SK-N-SH (cell line): ENCODE results near the gene CYP27A1. TPM values are rescaled to one million over a fixed set of nuclear protein-coding genes. Genes with fewer than 3 reads are reported as not detected.
"Not testable (repeated sequence)": the region's sequence is repeated elsewhere in the genome, so short reads cannot be mapped to it uniquely, and the experiment has no call there.

Experiments
- CTCF ChIA-PET: fragments of 300-600, 350-600 bp; formaldehyde crosslinking; extraction: SDS; loops from one replicate; lab custom pipeline; 2021; lab: Yijun Ruan, JAX
- POLR2A ChIA-PET: fragments of 350-600 bp; sonication (Branson Sonifier 250); formaldehyde crosslinking; extraction: SDS; loops from one replicate; lab custom pipeline; 2020; ENCODE audit warnings: antibody characterized with exemption, inconsistent platforms; lab: Yijun Ruan, JAX
- DNase-seq: peaks from one replicate; pipeline ENCODE4 v3.0.0; 2012
- H2AFZ ChIP-seq: fragments of 200-600 bp; sonication (generic); 2 replicates; pipeline ENCODE4 v1.8.1; 2016; ENCODE audit warnings: antibody characterized with exemption, mild to moderate bottlenecking, low read depth
- H3F3A ChIP-seq: fragments of 200-600 bp; sonication (generic); replicated peaks from 2 replicates; pipeline ENCODE3; 2016; ENCODE audit warnings: antibody characterized with exemption, mild to moderate bottlenecking; ENCODE audit not compliant: insufficient read depth
- H3K27ac ChIP-seq, 2 experiments: fragments of 200-500 bp in 1 of 2; fragments of 200-600 bp in 1 of 2; sonication (Bioruptor generic) in 1 of 2; sonication (generic), shearing (Covaris generic) in 1 of 2; 2 replicates each; pipeline versions ENCODE4 v1.5.1 to v1.6.1; 2014 to 2016; ENCODE audit warnings: low read depth in 2 of 2, inconsistent platforms in 1 of 2, low read length in 1 of 2, mild to moderate bottlenecking in 1 of 2, mixed read lengths in 1 of 2
- H3K27me3 ChIP-seq: fragments of 200-600 bp; sonication (generic), shearing (Covaris generic); 2 replicates; pipeline ENCODE4 v1.6.1; 2016; ENCODE audit warnings: mixed run types; ENCODE audit not compliant: insufficient read depth
- H3K36me3 ChIP-seq, 2 experiments: fragments of 200-500 bp in 1 of 2; fragments of 200-600 bp in 1 of 2; sonication (Bioruptor generic) in 1 of 2; sonication (generic) in 1 of 2; replicated peaks in 1 of 2; 2 replicates each; pipeline versions ENCODE3 to v1.5.1; 2014 to 2016; ENCODE audit warnings: low read length in 1 of 2, mild to moderate bottlenecking in 1 of 2; ENCODE audit not compliant: insufficient read depth in 2 of 2, control insufficient read depth in 1 of 2
- H3K4me1 ChIP-seq, 2 experiments: fragments of 200-500 bp in 1 of 2; fragments of 200-600 bp in 1 of 2; sonication (Bioruptor generic) in 1 of 2; sonication (generic), shearing (Covaris generic) in 1 of 2; 2 replicates each; pipeline versions ENCODE4 v1.5.1 to v1.6.1; 2014 to 2016; ENCODE audit warnings: low read depth in 1 of 2, low read length in 1 of 2, mixed run types in 1 of 2; ENCODE audit not compliant: insufficient read depth in 2 of 2, control insufficient read depth in 1 of 2
- H3K4me2 ChIP-seq: fragments of 200-600 bp; sonication (generic), shearing (Covaris generic); 2 replicates; pipeline ENCODE4 v1.6.1; 2017; ENCODE audit warnings: mixed run types
- H3K4me3 ChIP-seq, 2 experiments: fragments of 200-500 bp in 1 of 2; fragments of 200-600 bp in 1 of 2; sonication (Bioruptor generic) in 1 of 2; sonication (generic), shearing (Covaris generic) in 1 of 2; 2 replicates each; pipeline versions ENCODE4 v1.5.1 to v1.8.1; 2014 to 2016; ENCODE audit warnings: low read depth in 2 of 2, inconsistent platforms in 1 of 2, low read length in 1 of 2, mild to moderate bottlenecking in 1 of 2, mixed read lengths in 1 of 2, moderate library complexity in 1 of 2
- H3K79me2 ChIP-seq: fragments of 200-600 bp; sonication (generic); 2 replicates; pipeline ENCODE4 v1.8.1; 2017; ENCODE audit warnings: mild to moderate bottlenecking; ENCODE audit not compliant: insufficient read depth
- H3K9ac ChIP-seq: fragments of 200-600 bp; sonication (generic); 2 replicates; pipeline ENCODE4 v1.6.1; 2017; ENCODE audit warnings: mixed run types
- H3K9me2 ChIP-seq: fragments of 200-600 bp; sonication (generic); 2 replicates; pipeline ENCODE4 v1.6.1; 2017; ENCODE audit warnings: mixed run types
- H3K9me3 ChIP-seq: fragments of 200-600 bp; sonication (generic); 2 replicates; pipeline ENCODE4 v1.6.1; 2017; ENCODE audit warnings: mixed run types, mild to moderate bottlenecking, moderate library complexity
- H4K20me1 ChIP-seq: fragments of 200-600 bp; sonication (generic); 2 replicates; pipeline ENCODE4 v1.6.1; 2017; ENCODE audit warnings: mild to moderate bottlenecking, mixed run types; ENCODE audit not compliant: insufficient read depth
- ELF1 ChIP-seq: IDR thresholded peaks from 2 replicates; pipeline ENCODE4 v1.4.0; 2012
- EZH2phosphoT487 ChIP-seq: fragments of 200-600 bp; sonication (generic); IDR thresholded peaks from 2 replicates; pipeline ENCODE4 v1.6.1; 2017; ENCODE audit warnings: low read depth, mixed run types, mild to moderate bottlenecking, antibody characterized with exemption, moderate library complexity, borderline replicate concordance
- MXI1 ChIP-seq: IDR thresholded peaks from 2 replicates; pipeline ENCODE4 v1.6.1; 2012; ENCODE audit warnings: mild to moderate bottlenecking, low read depth, low read length, improper control_type of control experiment
- NFIC ChIP-seq: IDR thresholded peaks from 2 replicates; pipeline ENCODE4 v1.4.0; 2012; ENCODE audit warnings: borderline replicate concordance
- REST ChIP-seq: IDR thresholded peaks from 2 replicates; pipeline ENCODE4 v1.6.1; 2012; ENCODE audit warnings: mild to moderate bottlenecking, low read depth, low read length, moderate library complexity
- USF1 ChIP-seq: IDR thresholded peaks from 2 replicates; pipeline ENCODE4 v1.4.0; 2012; ENCODE audit warnings: low read depth, borderline replicate concordance
- YY1 ChIP-seq: IDR thresholded peaks from 2 replicates; pipeline ENCODE4 v1.4.0; 2012; ENCODE audit warnings: low read depth, mild to moderate bottlenecking
- WGBS: methylation state at CpG from one replicate; pipeline ENCODE4 v1.1.6; 2017; ENCODE audit warnings: low lambda C conversion rate; 5-methylcytosine and 5-hydroxymethylcytosine counted together
- polyA plus RNA-seq, 3 experiments: library from polyadenylated mRNA; depleted of rRNA; stranded (reverse); fragments of >200 nt; gene quantifications; 2 replicates each; pipeline ENCODE4 v1.2.3, GENCODE V29; 2012

The CYP27A1 gene
- polyA plus RNA-seq, 1 of the 3 experiments (the other 2 are of a cell fraction), result 0.54 TPM

GRCh38 chr2:218839430-218839829 is 57.5 kb downstream of the CYP27A1 start:
- Histone ChIP-seq H3F3A (no peaks in the 10 kb centered on the region), H3K9me2 (no peaks in the 10 kb centered on the region), H2AFZ (no peak overlapping the region), H3K36me3 (no peaks in the 10 kb centered on the region), H3K4me1 (peaks cover 0 to 4% of the 10 kb centered on the region in 2 experiments; a peak in 2 of 4 replicates), H3K27ac (no peak overlapping the region), H3K27me3 (no peaks in the 10 kb centered on the region; the same call in 1 of the 2 replicates), H3K9ac (no peak overlapping the region), H3K79me2 (no peaks in the 10 kb centered on the region), H3K9me3 (no peaks in the 10 kb centered on the region), H3K4me2 (no peak overlapping the region), H4K20me1 (no peaks in the 10 kb centered on the region), H3K4me3 (no peak overlapping the region)
- POLR2A ChIA-PET, result no interaction called here
- no peak for DNase-seq
- CTCF ChIA-PET, result interaction anchor here (2.6 to 2.7 kb wide), 2 partner anchors 8 to 10 kb away, joined by 7 to 14 read pairs; no protein-coding TSS in a partner anchor
- 31% methylated on average over 4 of the region's 4 CpGs for WGBS
- TF ChIP-seq EZH2phosphoT487 (no peak), REST (no peak)

- Histone ChIP-seq H3K36me3 (no peaks in the 10 kb centered on the region), H3K9me3 (no peaks in the 10 kb centered on the region), H3F3A (no peaks in the 10 kb centered on the region), H3K9ac (no peak overlapping the region), H3K27me3 (no peaks in the 10 kb centered on the region; the same call in 1 of the 2 replicates), H4K20me1 (no peaks in the 10 kb centered on the region), H3K4me1 (no peaks in the 10 kb centered on the region; a peak in 1 of 4 replicates), H3K9me2 (no peaks in the 10 kb centered on the region), H2AFZ (no peak overlapping the region), H3K27ac (no peak overlapping the region), H3K79me2 (no peaks in the 10 kb centered on the region), H3K4me3 (no peak overlapping the region), H3K4me2 (no peak overlapping the region)
- 17% methylated on average over 1 of the region's 1 CpG for WGBS
- ChIA-PET CTCF (interaction anchor here (2.6 to 2.7 kb wide), 2 partner anchors 8 to 11 kb away, joined by 7 to 14 read pairs; no protein-coding TSS in a partner anchor), POLR2A (no interaction called here)
- no peak for DNase-seq
- TF ChIP-seq ELF1 (no peak), USF1 (no peak), MXI1 (no peak), NFIC (no peak), YY1 (no peak)
- TF ChIP-seq, all 33 proteins: peak for 0
Observed at GRCh38 chr2:218839888-218840287, 57.9 kb downstream of the CYP27A1 start.

GRCh38 chr2:218844334-218844733 is 62.4 kb downstream of the CYP27A1 start:
- DNase-seq, H3K79me2 ChIP-seq, H3K9me2 ChIP-seq, POLR2A ChIA-PET, CTCF ChIA-PET, H3K4me2 ChIP-seq, H2AFZ ChIP-seq, H4K20me1 ChIP-seq, H3K27ac ChIP-seq, H3K36me3 ChIP-seq, H3K9me3 ChIP-seq, H3K27me3 ChIP-seq, H3K4me3 ChIP-seq, H3K4me1 ChIP-seq, H3K9ac ChIP-seq, H3F3A ChIP-seq: not testable (repeated sequence)
- WGBS, result 24% methylated on average over 5 of the region's 5 CpGs

GRCh38 chr2:218846963-218847362 is 65.0 kb downstream of the CYP27A1 start:
- POLR2A ChIA-PET, DNase-seq, H3K4me3 ChIP-seq, H3K9ac ChIP-seq, H3F3A ChIP-seq, H3K9me3 ChIP-seq, H3K79me2 ChIP-seq, H3K27ac ChIP-seq, H3K9me2 ChIP-seq, H3K4me1 ChIP-seq, H3K27me3 ChIP-seq, H3K4me2 ChIP-seq, H4K20me1 ChIP-seq, H2AFZ ChIP-seq, H3K36me3 ChIP-seq: not testable (repeated sequence)
- 67% methylated on average over 9 of the region's 18 CpGs for WGBS
- CTCF ChIA-PET, result interaction anchor here (0.5 to 11.8 kb wide), 61 partner anchors 8 to 364 kb away, joined by 3 to 247 read pairs (median 4); partner anchors contain the start of genes BCS1L, PRKAG3, TTLL4 and WNT6
